Activated T-helper 17 cell treated with anti-CD3 and anti-CD28 coated beads, Interleukin-2, amount 50 U/mL, for 72 hours (primary cell): Measurements from ENCODE around the gene RASA3. TPM values are rescaled to one million over a fixed set of nuclear protein-coding genes. Genes with fewer than 3 reads are reported as not detected.
A peak's percentile ranks its signal among the peaks of the same experiment; 100 is the strongest.

Experiments
- ATAC-seq: fragments of 150-1000 bp; cut with Tn5 transposase; replicated peaks from 2 replicates; pipeline ENCODE4 v1.10.0; 2021; ENCODE audit warnings: mild to moderate bottlenecking, moderate library complexity
- H3K27ac Mint-ChIP-seq: one replicate; pipeline ENCODE4 v1.8.0; 2022; ENCODE audit warnings: mixed read lengths
- H3K27me3 Mint-ChIP-seq: one replicate; pipeline ENCODE4 v1.8.0; 2022; ENCODE audit warnings: mixed read lengths
- H3K36me3 Mint-ChIP-seq: one replicate; pipeline ENCODE4 v1.8.0; 2022; ENCODE audit warnings: low read depth, mild to moderate bottlenecking, mixed read lengths
- H3K4me1 Mint-ChIP-seq: one replicate; pipeline ENCODE4 v1.8.0; 2022; ENCODE audit warnings: mixed read lengths
- H3K4me3 Mint-ChIP-seq: one replicate; pipeline ENCODE4 v1.8.0; 2022; ENCODE audit warnings: mild to moderate bottlenecking, mixed read lengths
- H3K9me3 Mint-ChIP-seq: one replicate; pipeline ENCODE4 v1.8.0; 2022; ENCODE audit warnings: mixed read lengths
- total RNA-seq, 2 donors: library from RNA; stranded (reverse); gene quantifications; one replicate each; pipeline ENCODE4 v1.2.3, GENCODE V29; 2022

Gene RASA3
- total RNA-seq, 2 donors from 2014 or later, result 18.4 to 62.5 TPM

GRCh38 chr13:113964251-113964995, 168.0 kb downstream of the RASA3 start:
- ATAC-seq, result no peak
- Mint-ChIP-seq H3K36me3 (peaks cover 8% of the 10 kb centered on the region), H3K27me3 (no peaks in the 10 kb centered on the region), H3K4me1 (peaks cover 4% of the 10 kb centered on the region), H3K4me3 (no peak overlapping the region), H3K9me3 (peaks cover 3% of the 10 kb centered on the region), H3K27ac (no peak overlapping the region)

DNA sequence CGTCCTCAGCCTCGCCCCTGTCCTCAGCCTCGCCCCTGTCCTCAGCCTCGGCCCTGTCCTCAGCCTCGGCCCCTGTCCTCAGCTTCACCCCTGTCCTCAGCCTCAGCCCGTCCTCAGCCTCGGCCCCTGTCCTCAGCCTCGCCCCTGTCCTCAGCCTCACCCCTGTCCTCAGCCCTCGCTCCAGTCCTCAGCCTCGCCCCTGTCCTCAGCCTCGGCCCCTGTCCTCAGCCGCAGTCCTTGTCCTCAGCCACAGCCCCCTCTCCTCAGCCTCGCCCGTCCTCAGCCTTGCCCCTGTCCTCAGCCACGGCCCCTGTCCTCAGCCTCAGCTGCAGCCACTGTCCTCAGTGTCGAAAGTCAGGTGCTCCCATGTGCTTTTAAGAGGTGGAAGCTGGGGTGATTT, 169.0 kb downstream of the RASA3 start:
- no peak overlapping the region for H3K4me3 Mint-ChIP-seq
- peaks cover 3% of the 10 kb centered on the region for H3K9me3 Mint-ChIP-seq
- ATAC-seq, result no peak
- no peak overlapping the region for H3K27ac Mint-ChIP-seq
- H3K36me3 Mint-ChIP-seq, result peaks cover 14% of the 10 kb centered on the region
- H3K4me1 Mint-ChIP-seq, result peaks cover 9% of the 10 kb centered on the region
- no peaks in the 10 kb centered on the region for H3K27me3 Mint-ChIP-seq

DNA sequence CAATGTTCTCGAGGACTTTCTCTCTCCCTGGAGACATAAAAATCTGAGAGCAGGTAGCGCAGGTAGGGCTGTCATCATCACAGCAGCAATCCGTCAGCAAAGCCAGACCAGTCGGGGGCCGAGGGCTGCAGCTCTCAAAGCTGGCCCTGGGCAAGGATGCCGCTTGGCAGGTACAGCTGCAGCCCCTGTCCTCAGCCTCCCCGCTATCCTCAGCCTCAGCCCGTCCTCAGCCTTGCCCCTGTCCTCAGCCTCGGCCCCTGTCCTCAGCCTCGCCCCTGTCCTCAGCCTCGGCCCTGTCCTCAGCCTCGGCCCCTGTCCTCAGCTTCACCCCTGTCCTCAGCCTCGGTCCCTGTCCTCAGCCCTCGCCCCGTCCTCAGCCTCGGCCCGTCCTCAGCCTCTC, 169.4 kb downstream of the RASA3 start:
- H3K9me3 Mint-ChIP-seq, result peaks cover 3% of the 10 kb centered on the region
- no peak overlapping the region for H3K27ac Mint-ChIP-seq
- no peak overlapping the region for H3K4me3 Mint-ChIP-seq
- ATAC-seq, result no peak
- peaks cover 14% of the 10 kb centered on the region for H3K36me3 Mint-ChIP-seq
- H3K4me1 Mint-ChIP-seq, result peaks cover 13% of the 10 kb centered on the region
- no peaks in the 10 kb centered on the region for H3K27me3 Mint-ChIP-seq

DNA sequence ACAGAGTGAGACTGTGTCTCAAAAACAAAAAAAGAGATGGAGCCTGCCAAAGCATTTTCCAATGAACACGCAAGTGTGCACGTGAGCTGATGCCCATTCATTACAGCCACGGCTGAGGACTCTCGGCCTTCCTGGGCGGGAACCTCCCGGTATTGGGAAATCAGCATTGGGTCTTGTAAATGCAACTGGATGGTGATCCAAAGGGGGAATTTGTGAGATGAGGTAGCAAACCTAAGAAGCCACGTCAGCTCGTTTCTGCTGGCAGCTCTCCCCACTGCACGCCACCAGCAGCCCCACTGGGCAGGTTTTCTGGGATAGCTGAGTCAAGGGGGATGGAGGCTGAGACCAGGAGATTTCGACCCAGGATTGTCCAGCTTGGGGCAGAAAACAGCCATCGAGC, 170.0 kb downstream of the RASA3 start:
- H3K36me3 Mint-ChIP-seq, result peaks cover 14% of the 10 kb centered on the region
- no peak overlapping the region for H3K27ac Mint-ChIP-seq
- no peaks in the 10 kb centered on the region for H3K27me3 Mint-ChIP-seq
- no peak for ATAC-seq
- no peak overlapping the region for H3K4me3 Mint-ChIP-seq
- peaks cover 19% of the 10 kb centered on the region for H3K4me1 Mint-ChIP-seq
- H3K9me3 Mint-ChIP-seq, result peaks cover 3% of the 10 kb centered on the region

- Mint-ChIP-seq H3K27me3 (no peaks in the 10 kb centered on the region), H3K4me1 (peaks cover 19% of the 10 kb centered on the region), H3K4me3 (no peak overlapping the region), H3K27ac (no peak overlapping the region), H3K36me3 (peaks cover 21% of the 10 kb centered on the region), H3K9me3 (peaks cover 3% of the 10 kb centered on the region)
- ATAC-seq, result no peak
Observed at GRCh38 chr13:113960276-113960948, 172.0 kb downstream of the RASA3 start.

GRCh38 chr13:113959198-113959597, 173.2 kb downstream of the RASA3 start:
- peak overlapping the region; percentile 51 for H3K27ac Mint-ChIP-seq
- H3K4me3 Mint-ChIP-seq, result no peak overlapping the region
- H3K36me3 Mint-ChIP-seq, result peaks cover 29% of the 10 kb centered on the region
- no peaks in the 10 kb centered on the region for H3K27me3 Mint-ChIP-seq
- H3K9me3 Mint-ChIP-seq, result peaks cover 3% of the 10 kb centered on the region
- H3K4me1 Mint-ChIP-seq, result peaks cover 19% of the 10 kb centered on the region
- ATAC-seq, result peak; percentile 96

GRCh38 chr13:113958373-113958772, 174.1 kb downstream of the RASA3 start:
- no peak for ATAC-seq
- Mint-ChIP-seq H3K9me3 (peaks cover 3% of the 10 kb centered on the region), H3K27me3 (no peaks in the 10 kb centered on the region), H3K36me3 (peaks cover 29% of the 10 kb centered on the region), H3K27ac (no peak overlapping the region), H3K4me3 (no peak overlapping the region), H3K4me1 (peaks cover 19% of the 10 kb centered on the region)

DNA sequence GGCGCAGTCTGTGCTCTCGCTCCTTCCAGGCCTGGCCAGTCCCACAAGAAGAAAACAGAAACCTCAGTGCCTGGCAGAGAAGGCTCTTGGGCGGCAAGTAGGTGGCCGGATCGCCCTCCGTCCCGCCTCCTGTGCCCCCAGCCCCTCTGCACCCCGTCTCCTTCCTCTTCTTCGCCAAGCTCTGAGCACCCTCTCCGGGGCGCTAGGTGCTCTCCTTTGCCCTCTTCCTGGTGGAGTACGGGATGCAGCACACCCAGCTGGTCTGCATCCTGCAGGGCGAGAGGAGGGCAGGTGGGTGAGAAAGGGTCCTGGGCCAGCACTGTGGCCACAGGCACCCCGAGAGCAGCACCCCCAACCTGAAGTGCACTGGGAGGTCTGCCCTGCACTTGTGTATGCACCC, 175.9 kb downstream of the RASA3 start:
- ATAC-seq, result no peak
- peaks cover 29% of the 10 kb centered on the region for H3K36me3 Mint-ChIP-seq
- H3K9me3 Mint-ChIP-seq, result peaks cover 3% of the 10 kb centered on the region
- H3K27ac Mint-ChIP-seq, result peak overlapping the region; percentile 31
- peaks cover 15% of the 10 kb centered on the region for H3K4me1 Mint-ChIP-seq
- no peaks in the 10 kb centered on the region for H3K27me3 Mint-ChIP-seq
- no peak overlapping the region for H3K4me3 Mint-ChIP-seq

DNA sequence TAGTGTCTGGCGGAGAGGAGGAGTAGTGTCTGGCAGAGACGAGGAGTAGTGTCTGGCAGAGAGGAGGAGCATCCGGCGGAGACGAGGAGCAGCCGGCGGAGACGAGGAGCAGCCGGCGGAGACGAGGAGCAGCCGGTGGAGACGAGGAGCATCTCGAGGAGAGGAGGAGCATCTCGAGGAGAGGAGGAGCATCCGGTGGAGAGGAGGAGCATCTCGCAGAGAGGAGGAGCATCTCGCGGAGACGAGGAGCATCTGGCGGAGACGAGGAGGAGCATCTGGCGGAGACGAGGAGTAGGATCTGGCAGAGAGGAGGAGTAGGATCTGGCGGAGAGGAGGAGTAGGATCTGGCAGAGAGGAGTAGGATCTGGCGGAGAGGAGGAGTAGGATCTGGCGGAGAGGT, 176.7 kb downstream of the RASA3 start:
- Mint-ChIP-seq H3K9me3 (peaks cover 3% of the 10 kb centered on the region), H3K4me3 (no peak overlapping the region), H3K27me3 (no peaks in the 10 kb centered on the region), H3K27ac (peak overlapping the region; percentile 31), H3K36me3 (peaks cover 29% of the 10 kb centered on the region), H3K4me1 (peaks cover 15% of the 10 kb centered on the region)
- ATAC-seq, result no peak

DNA sequence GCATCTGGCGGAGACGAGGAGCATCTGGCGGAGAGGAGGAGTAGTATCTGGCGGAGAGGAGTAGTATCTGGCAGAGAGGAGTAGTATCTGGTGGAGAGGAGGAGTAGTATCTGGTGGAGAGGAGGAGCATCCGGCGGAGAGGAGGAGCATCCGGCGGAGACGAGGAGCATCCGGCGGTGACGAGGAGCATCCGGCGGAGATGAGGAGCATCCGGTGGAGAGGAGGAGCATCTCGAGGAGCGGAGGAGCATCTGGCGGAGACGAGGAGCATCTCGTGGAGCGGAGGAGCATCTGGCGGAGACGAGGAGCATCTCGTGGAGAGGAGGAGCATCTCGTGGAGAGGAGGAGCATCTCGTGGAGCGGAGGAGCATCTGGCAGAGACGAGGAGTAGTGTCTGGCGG, 177.2 kb downstream of the RASA3 start:
- no peak for ATAC-seq
- H3K4me3 Mint-ChIP-seq, result no peak overlapping the region
- H3K36me3 Mint-ChIP-seq, result peaks cover 26% of the 10 kb centered on the region
- peaks cover 15% of the 10 kb centered on the region for H3K4me1 Mint-ChIP-seq
- H3K9me3 Mint-ChIP-seq, result no peaks in the 10 kb centered on the region
- H3K27ac Mint-ChIP-seq, result no peak overlapping the region
- no peaks in the 10 kb centered on the region for H3K27me3 Mint-ChIP-seq

- H3K9me3 Mint-ChIP-seq, result no peaks in the 10 kb centered on the region
- ATAC-seq, result no peak
- H3K4me1 Mint-ChIP-seq, result peaks cover 12% of the 10 kb centered on the region
Observed at GRCh38 chr13:113954046-113954835, 178.2 kb downstream of the RASA3 start.

GRCh38 chr13:113953561-113953960, 178.9 kb downstream of the RASA3 start:
- Mint-ChIP-seq H3K4me3 (no peak overlapping the region), H3K9me3 (no peaks in the 10 kb centered on the region), H3K27ac (no peak overlapping the region), H3K4me1 (peaks cover 9% of the 10 kb centered on the region), H3K36me3 (peaks cover 16% of the 10 kb centered on the region), H3K27me3 (no peaks in the 10 kb centered on the region)
- ATAC-seq, result no peak

More at GRCh38 chr13:113954046-113954835, 178.2 kb downstream of the RASA3 start:
- no peaks in the 10 kb centered on the region for H3K27me3 Mint-ChIP-seq
- H3K36me3 Mint-ChIP-seq, result peaks cover 20% of the 10 kb centered on the region
- H3K27ac Mint-ChIP-seq, result no peak overlapping the region
- no peak overlapping the region for H3K4me3 Mint-ChIP-seq

- Mint-ChIP-seq H3K4me1 (peaks cover 6% of the 10 kb centered on the region), H3K9me3 (no peaks in the 10 kb centered on the region), H3K4me3 (no peak overlapping the region), H3K27ac (no peak overlapping the region), H3K27me3 (no peaks in the 10 kb centered on the region), H3K36me3 (peaks cover 16% of the 10 kb centered on the region)
- ATAC-seq, result no peak
Observed at GRCh38 chr13:113952983-113953520, 179.4 kb downstream of the RASA3 start.

DNA sequence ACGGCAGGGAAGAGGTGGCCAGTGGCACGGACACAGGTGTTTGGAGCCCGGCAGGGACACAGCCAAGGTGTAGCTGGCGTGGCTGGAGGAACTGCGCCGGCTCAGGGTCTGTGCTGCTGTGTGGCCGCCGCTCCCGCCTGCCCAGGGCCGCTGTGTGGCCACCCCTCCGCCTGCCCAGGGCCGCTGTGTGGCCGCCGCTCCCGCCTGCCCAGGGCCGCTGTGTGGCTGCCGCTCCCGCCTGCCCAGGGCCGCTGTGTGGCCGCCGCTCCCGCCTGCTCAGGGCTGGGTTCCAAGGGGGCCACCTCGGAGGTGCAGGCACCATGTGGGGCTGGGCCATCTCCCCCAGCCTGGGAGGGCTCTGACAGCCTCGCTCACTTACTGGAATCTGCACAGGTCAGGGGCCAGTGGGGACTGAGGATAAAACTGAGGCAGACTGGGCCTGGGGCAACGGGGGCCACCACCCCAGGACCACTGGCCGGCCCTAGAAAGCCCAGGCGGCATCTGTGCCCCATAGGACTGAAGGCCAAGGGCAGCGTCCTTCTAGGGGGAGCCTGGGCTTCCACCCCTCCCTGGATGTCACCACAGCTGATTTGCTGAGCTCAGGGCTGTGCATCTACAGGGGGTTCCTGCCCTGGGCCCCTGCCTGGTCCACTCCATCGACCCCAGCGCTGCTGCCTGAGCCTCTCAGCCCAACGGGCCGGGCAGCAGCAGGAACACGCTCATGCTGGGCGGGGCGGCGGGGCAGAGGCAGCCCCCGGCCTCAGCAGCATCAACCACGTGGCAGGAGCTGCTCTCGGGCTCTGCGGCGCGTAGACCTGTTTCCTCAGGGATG, 180.1 kb downstream of the RASA3 start:
- peaks cover 16% of the 10 kb centered on the region for H3K36me3 Mint-ChIP-seq
- ATAC-seq, result no peak
- no peak overlapping the region for H3K27ac Mint-ChIP-seq
- no peaks in the 10 kb centered on the region for H3K4me1 Mint-ChIP-seq
- no peaks in the 10 kb centered on the region for H3K27me3 Mint-ChIP-seq
- H3K9me3 Mint-ChIP-seq, result no peaks in the 10 kb centered on the region
- H3K4me3 Mint-ChIP-seq, result no peak overlapping the region
